Spinal cord (tissue), 10 donors: ENCODE measurements around the gene TBC1D1. TPM values are rescaled to one million over a fixed set of nuclear protein-coding genes. Genes with fewer than 3 reads are reported as not detected.

Experiments
- DNase-seq, 6 donors: peaks; one replicate each; pipeline versions ENCODE4 v3.0.0 to v3.0.0-alpha.2; 2013 to 2015; ENCODE audit warnings: low spot score in 6 of 6, low read depth in 4 of 6
- H3K27ac ChIP-seq: one replicate; pipeline ENCODE4 v1.5.1; 2013; ENCODE audit warnings: low read depth, low read length, control low read depth
- H3K27me3 ChIP-seq: one replicate; pipeline ENCODE4 v1.6.1; 2013; ENCODE audit warnings: low read length; ENCODE audit not compliant: control insufficient read depth, insufficient read depth
- H3K36me3 ChIP-seq: one replicate; pipeline ENCODE4 v1.6.1; 2013; ENCODE audit warnings: low read length; ENCODE audit not compliant: control insufficient read depth, insufficient read depth
- H3K4me1 ChIP-seq: one replicate; pipeline ENCODE4 v1.6.1; 2013; ENCODE audit warnings: low read length; ENCODE audit not compliant: control insufficient read depth, insufficient read depth
- H3K4me3 ChIP-seq: one replicate; pipeline ENCODE4 v1.5.1; 2013; ENCODE audit warnings: low read depth, low read length, control low read depth
- H3K9me3 ChIP-seq: one replicate; pipeline ENCODE4 v1.6.1; 2013; ENCODE audit warnings: low read length; ENCODE audit not compliant: control insufficient read depth, insufficient read depth
- WGBS: methylation state at CpG from one replicate; pipeline ENCODE4 v1.1.5; 2013; ENCODE audit warnings: missing lambda C conversion rate; ENCODE audit not compliant: insufficient coverage; 5-methylcytosine and 5-hydroxymethylcytosine counted together
- polyA plus RNA-seq, 2 donors: library from polyadenylated mRNA; unstranded; fragments of 120-200 nt; gene quantifications; one replicate each; pipeline ENCODE4 v1.2.1, GENCODE V29; 2013; ENCODE audit not compliant: insufficient read length in 2 of 2
- total RNA-seq, 2 donors: library from RNA; depleted of rRNA in 1 of 2; stranded (reverse); fragments of 120-200 nt in 1 of 2; fragments of >200 nt in 1 of 2; gene quantifications; one replicate each; pipeline versions ENCODE4 v1.2.3 to v1.2.4, GENCODE V29; 2013 to 2014
- donor health status: healthy.

TBC1D1 gene
- total and polyA plus RNA-seq, 4 donors: 49.0 to 59.0 (median 53.9) TPM

- H3K27ac ChIP-seq: no peak overlapping the region
- H3K36me3 ChIP-seq: peaks cover 3% of the 10 kb centered on the region
- no peak for DNase-seq
- no CpG with 5 or more reads among the region's 1 CpG for WGBS
- no peak overlapping the region for H3K4me3 ChIP-seq
- H3K27me3 ChIP-seq: no peaks in the 10 kb centered on the region
- H3K9me3 ChIP-seq: no peaks in the 10 kb centered on the region
- H3K4me1 ChIP-seq: no peaks in the 10 kb centered on the region
These were observed 253.1 kb downstream of the TBC1D1 start for GRCh38 chr4:38144031-38144430.

GRCh38 chr4:38145033-38145678 lies 254.3 kb downstream of the TBC1D1 start:
- H3K9me3 ChIP-seq: no peaks in the 10 kb centered on the region
- 54% methylated on average over 3 of the region's 4 CpGs for WGBS
- H3K4me1 ChIP-seq: peaks cover 7% of the 10 kb centered on the region
- H3K27ac ChIP-seq: no peak overlapping the region
- H3K36me3 ChIP-seq: no peaks in the 10 kb centered on the region
- H3K27me3 ChIP-seq: no peaks in the 10 kb centered on the region
- no peak overlapping the region for H3K4me3 ChIP-seq
- no peak for DNase-seq

- DNase-seq: peak in 1 of 6 donors; percentile 66
- no peaks in the 10 kb centered on the region for H3K36me3 ChIP-seq
- H3K9me3 ChIP-seq: no peaks in the 10 kb centered on the region
- H3K4me3 ChIP-seq: no peak overlapping the region
- H3K27ac ChIP-seq: no peak overlapping the region
- H3K27me3 ChIP-seq: no peaks in the 10 kb centered on the region
- H3K4me1 ChIP-seq: peaks cover 7% of the 10 kb centered on the region
- 86% methylated on average over 1 of the region's 4 CpGs for WGBS
These were observed 254.9 kb downstream of the TBC1D1 start for GRCh38 chr4:38145741-38146140.

- Histone ChIP-seq H3K4me3 (no peak overlapping the region), H3K4me1 (peaks cover 7% of the 10 kb centered on the region), H3K27me3 (no peaks in the 10 kb centered on the region), H3K27ac (no peak overlapping the region), H3K36me3 (no peaks in the 10 kb centered on the region), H3K9me3 (no peaks in the 10 kb centered on the region)
- DNase-seq: no peak
- WGBS: 83% methylated on average over 1 of the region's 2 CpGs
These were observed 255.5 kb downstream of the TBC1D1 start for GRCh38 chr4:38146383-38146782.

GRCh38 chr4:38149472-38149996 lies 258.6 kb downstream of the TBC1D1 start:
- no peaks in the 10 kb centered on the region for H3K27me3 ChIP-seq
- H3K36me3 ChIP-seq: no peaks in the 10 kb centered on the region
- peak overlapping the region; percentile 60 for H3K27ac ChIP-seq
- no peak overlapping the region for H3K4me3 ChIP-seq
- no peak for DNase-seq
- H3K9me3 ChIP-seq: no peaks in the 10 kb centered on the region
- peaks cover 7% of the 10 kb centered on the region for H3K4me1 ChIP-seq

GRCh38 chr4:38149997-38150671 lies 259.2 kb downstream of the TBC1D1 start:
- WGBS: 67% methylated on average over 3 of the region's 8 CpGs
- peak overlapping the region; percentile 60 for H3K27ac ChIP-seq
- H3K4me3 ChIP-seq: no peak overlapping the region
- no peaks in the 10 kb centered on the region for H3K9me3 ChIP-seq
- no peaks in the 10 kb centered on the region for H3K27me3 ChIP-seq
- no peaks in the 10 kb centered on the region for H3K36me3 ChIP-seq
- peak in 2 of 6 donors; percentile 45 to 62 for DNase-seq
- peaks cover 12% of the 10 kb centered on the region for H3K4me1 ChIP-seq

GRCh38 chr4:38150766-38151165 lies 259.9 kb downstream of the TBC1D1 start:
- Histone ChIP-seq H3K27ac (peak overlapping the region; percentile 33), H3K4me3 (no peak overlapping the region), H3K9me3 (no peaks in the 10 kb centered on the region), H3K27me3 (no peaks in the 10 kb centered on the region), H3K4me1 (peaks cover 12% of the 10 kb centered on the region), H3K36me3 (no peaks in the 10 kb centered on the region)
- WGBS: 74% methylated on average over 4 of the region's 5 CpGs
- DNase-seq: no peak

GRCh38 chr4:38151873-38152272 lies 261.0 kb downstream of the TBC1D1 start:
- DNase-seq: no peak
- Histone ChIP-seq H3K36me3 (no peaks in the 10 kb centered on the region), H3K9me3 (no peaks in the 10 kb centered on the region), H3K4me1 (peaks cover 12% of the 10 kb centered on the region), H3K27ac (peak overlapping the region; percentile 73), H3K27me3 (no peaks in the 10 kb centered on the region), H3K4me3 (no peak overlapping the region)
- WGBS: 81% methylated on average over 2 of the region's 6 CpGs

- H3K27ac ChIP-seq: peak overlapping the region; percentile 73
- H3K36me3 ChIP-seq: no peaks in the 10 kb centered on the region
- DNase-seq: no peak
- no peaks in the 10 kb centered on the region for H3K27me3 ChIP-seq
- peaks cover 12% of the 10 kb centered on the region for H3K4me1 ChIP-seq
- no peak overlapping the region for H3K4me3 ChIP-seq
- no CpG with 5 or more reads among the region's 1 CpG for WGBS
- H3K9me3 ChIP-seq: no peaks in the 10 kb centered on the region
These were observed 261.4 kb downstream of the TBC1D1 start for GRCh38 chr4:38152305-38152704.
